K562 (cell line): ENCODE measurements around the gene RIIAD1.

Source experiments
- ATF2 ChIP-seq: sonication (generic); formaldehyde crosslinking; IDR thresholded peaks from 2 replicates; pipeline ENCODE4 v1.8.1; 2022; ENCODE audit warnings: missing genetic modification reagents
- ZBTB26 ChIP-seq: fragments of 450-650 bp; formaldehyde crosslinking; IDR thresholded peaks from 2 replicates; pipeline ENCODE4 v1.4.0; 2022; ENCODE audit warnings: missing genetic modification characterization

- TF ChIP-seq ATF2 (no peak), ZBTB26 (no peak)
These were observed 14.6 kb upstream of the RIIAD1 start for GRCh38 chr1:151706464-151707415.
